Measurements from ENCODE around the gene SLC4A4. TPM values are rescaled to one million over a fixed set of nuclear protein-coding genes. Genes with fewer than 3 reads are reported as not detected.

SLC4A4 gene
- total RNA-seq, 1 experiment from 2014 or later = 0.92 TPM

- no peak overlapping the region for H2BK12ac ChIP-seq (ENCODE audit: insufficient read length, low read depth, low read length)
- H3K27ac ChIP-seq (ENCODE audit: insufficient read length, low read depth, low read length) = no peak overlapping the region
- no peak overlapping the region for H4K91ac ChIP-seq (ENCODE audit: insufficient read length, low read depth, low read length)
- DNase-seq = no peak
- TF ChIP-seq CTCF (conservative IDR thresholded peaks at IDR 0.05) = no peak
- H2BK15ac ChIP-seq (ENCODE audit: low read depth, low read length) = no peak overlapping the region
- H2BK20ac ChIP-seq (ENCODE audit: low read depth, low read length, poor library complexity, severe bottlenecking) = no peak overlapping the region
- no peak overlapping the region for H3K23ac ChIP-seq (ENCODE audit: insufficient read length, low read depth, low read length)
- H3K23me2 ChIP-seq (ENCODE audit: insufficient read length, low read depth, low read length, poor library complexity, severe bottlenecking) = no peaks in the 10 kb centered on the region
- no peak overlapping the region for H3K9ac ChIP-seq (ENCODE audit: extremely low read depth, insufficient read length, low read length)
- no peak overlapping the region for H2AK5ac ChIP-seq (ENCODE audit: insufficient read length, low read length)
- H3K56ac ChIP-seq (ENCODE audit: insufficient read length, low read depth, low read length) = no peak overlapping the region
- H3T11ph ChIP-seq (ENCODE audit: low read length) = no peak overlapping the region
- Mint-ChIP-seq H3K4me3 (no peak overlapping the region), H3K36me3 (ENCODE audit: insufficient read depth in 1 of 3, low read depth in 3 of 3) (no peaks in the 10 kb centered on the region), H3K27me3 (ENCODE audit: low read depth) (no peaks in the 10 kb centered on the region), H3K9me3 (no peaks in the 10 kb centered on the region), H3K4me1 (no peaks in the 10 kb centered on the region), H3K27ac (no peak overlapping the region)
- no peaks in the 10 kb centered on the region for H3K4me1 ChIP-seq (ENCODE audit: insufficient read depth, low read length)
- no peak overlapping the region for H2BK120ac ChIP-seq (ENCODE audit: low read depth, low read length, poor library complexity, severe bottlenecking)
- H4K8ac ChIP-seq (replicated peaks; ENCODE audit: insufficient read length, low read depth, low read length) = no peak overlapping the region
- no CpG with 5 or more reads among the region's 2 CpGs for WGBS (ENCODE audit: extremely low coverage, insufficient read length, low lambda C conversion rate)
- no peak overlapping the region for H4K5ac ChIP-seq (ENCODE audit: insufficient read length, low read depth, low read length)
- no peak overlapping the region for H3K14ac ChIP-seq (ENCODE audit: insufficient read depth, low read length)
- H3K18ac ChIP-seq (ENCODE audit: insufficient read length, low read depth, low read length) = no peak overlapping the region
- H3K79me2 ChIP-seq (ENCODE audit: insufficient read depth, low read length) = no peaks in the 10 kb centered on the region
- no peak overlapping the region for H2AFZ ChIP-seq (ENCODE audit: low read length)
- H2BK5ac ChIP-seq (ENCODE audit: insufficient read length, low read length) = no peak overlapping the region
- no peaks in the 10 kb centered on the region for H4K20me1 ChIP-seq (ENCODE audit: control insufficient read depth, insufficient read depth, insufficient read length)
- no peak overlapping the region for H3K4me2 ChIP-seq (ENCODE audit: insufficient read depth, insufficient read length, low read length)
- no peaks in the 10 kb centered on the region for H3K27me3 ChIP-seq (ENCODE audit: insufficient read depth, low read length)
- no peaks in the 10 kb centered on the region for H3K79me1 ChIP-seq (ENCODE audit: insufficient read depth, low read depth, low read length, poor library complexity, severe bottlenecking)
- H3K4ac ChIP-seq (ENCODE audit: low read depth, low read length) = no peak overlapping the region
- no peaks in the 10 kb centered on the region for H3K9me3 ChIP-seq (ENCODE audit: control insufficient read depth, low read depth, low read length)
Measured at GRCh38 chr4:71343670-71344466, 5.0 kb downstream of the SLC4A4 start.

Measured in H9 (cell line).